HEK293 (cell line): ENCODE measurements around the gene DNAJC27.

Experiments used
- KLF10 ChIP-seq: fragments of 450-650 bp; IDR thresholded peaks from 2 replicates; pipeline ENCODE4 v1.5.1; 2018; ENCODE audit warnings: missing biosample characterization, mild to moderate bottlenecking, missing genetic modification characterization
- MEIS1 ChIP-seq: sonication (generic); formaldehyde crosslinking; IDR thresholded peaks from 2 replicates; pipeline ENCODE4 v1.8.1; 2022; ENCODE audit warnings: missing genetic modification reagents, mild to moderate bottlenecking, borderline replicate concordance
- TCF7L2 ChIP-seq: IDR thresholded peaks from 2 replicates; pipeline ENCODE4 v1.6.1; 2011; ENCODE audit warnings: low read depth, mild to moderate bottlenecking, inconsistent platforms, low read length, moderate library complexity, borderline replicate concordance
- ZBTB8A ChIP-seq: fragments of 450-650 bp; formaldehyde crosslinking; IDR thresholded peaks from 2 replicates; pipeline ENCODE4 v1.5.1; 2016; ENCODE audit warnings: missing biosample characterization, missing genetic modification characterization
- ZNF138 ChIP-seq: fragments of 450-650 bp; formaldehyde crosslinking; IDR thresholded peaks from 2 replicates; pipeline ENCODE4 v1.5.1; 2016; ENCODE audit warnings: missing biosample characterization, missing genetic modification characterization, borderline replicate concordance
- ZNF16 ChIP-seq: fragments of 450-650 bp; formaldehyde crosslinking; IDR thresholded peaks from 2 replicates; pipeline ENCODE4 v1.5.1; 2016; ENCODE audit warnings: low read depth, missing biosample characterization, missing genetic modification characterization
- ZNF23 ChIP-seq: fragments of 450-650 bp; formaldehyde crosslinking; IDR thresholded peaks from 2 replicates; pipeline ENCODE4 v1.5.1; 2016; ENCODE audit warnings: missing biosample characterization, missing genetic modification characterization, borderline replicate concordance
- ZNF521 ChIP-seq: fragments of 450-650 bp; formaldehyde crosslinking; IDR thresholded peaks from 2 replicates; pipeline ENCODE4 v1.5.1; 2017; ENCODE audit warnings: missing biosample characterization, mild to moderate bottlenecking, missing genetic modification characterization
- ZNF529 ChIP-seq: fragments of 450-650 bp; formaldehyde crosslinking; IDR thresholded peaks from 2 replicates; pipeline ENCODE4 v1.5.1; 2017; ENCODE audit warnings: missing genetic modification characterization, missing biosample characterization; ENCODE audit not compliant: insufficient replicate concordance
- ZNF530 ChIP-seq: fragments of 450-650 bp; formaldehyde crosslinking; IDR thresholded peaks from 2 replicates; pipeline ENCODE4 v1.5.1; 2016; ENCODE audit warnings: low read depth, missing biosample characterization, missing genetic modification characterization
- ZNF791 ChIP-seq: fragments of 450-650 bp; formaldehyde crosslinking; IDR thresholded peaks from 2 replicates; pipeline ENCODE4 v1.5.1; 2016; ENCODE audit warnings: missing biosample characterization, missing genetic modification characterization
- ZNF792 ChIP-seq: fragments of 450-650 bp; formaldehyde crosslinking; IDR thresholded peaks from 2 replicates; pipeline ENCODE4 v1.5.1; 2016; ENCODE audit warnings: missing biosample characterization, missing genetic modification characterization
- TF ChIP-seq, protein P1 (sequence below): fragments of 450-650 bp; formaldehyde crosslinking; IDR thresholded peaks from 2 replicates; pipeline ENCODE4 v1.5.1; 2016; ENCODE audit warnings: missing biosample characterization, missing genetic modification characterization
- TF ChIP-seq, protein P2 (sequence below): fragments of 450-650 bp; formaldehyde crosslinking; IDR thresholded peaks from 2 replicates; pipeline ENCODE4 v1.5.1; 2016; ENCODE audit warnings: missing biosample characterization, missing genetic modification characterization

DNA sequence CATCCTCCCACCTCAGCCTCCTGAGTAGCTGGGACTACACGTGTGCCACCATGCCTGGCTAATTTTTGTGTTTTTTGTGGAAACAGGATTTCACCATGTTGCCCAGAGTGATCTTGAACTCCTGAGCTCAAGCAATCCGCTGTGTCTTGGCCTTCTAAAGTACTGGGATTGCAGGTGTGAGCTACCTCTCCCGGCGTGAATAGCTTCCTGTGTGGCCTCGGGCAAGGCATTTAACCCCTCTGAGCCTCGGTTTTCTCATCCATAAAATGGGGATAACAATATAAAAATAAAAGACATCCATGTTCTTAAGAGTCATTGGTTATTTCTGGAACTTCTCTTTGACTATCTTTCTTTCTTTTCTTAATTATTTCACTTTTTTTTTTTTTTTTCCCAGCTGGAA lies 32.4 kb downstream of the DNAJC27 start:
- no peak for TF ChIP-seq TCF7L2
- TF ChIP-seq ZNF23, result no peak
- TF ChIP-seq MEIS1 (CRISPR knock-in tag), result no peak
- TF ChIP-seq, protein P1, sequence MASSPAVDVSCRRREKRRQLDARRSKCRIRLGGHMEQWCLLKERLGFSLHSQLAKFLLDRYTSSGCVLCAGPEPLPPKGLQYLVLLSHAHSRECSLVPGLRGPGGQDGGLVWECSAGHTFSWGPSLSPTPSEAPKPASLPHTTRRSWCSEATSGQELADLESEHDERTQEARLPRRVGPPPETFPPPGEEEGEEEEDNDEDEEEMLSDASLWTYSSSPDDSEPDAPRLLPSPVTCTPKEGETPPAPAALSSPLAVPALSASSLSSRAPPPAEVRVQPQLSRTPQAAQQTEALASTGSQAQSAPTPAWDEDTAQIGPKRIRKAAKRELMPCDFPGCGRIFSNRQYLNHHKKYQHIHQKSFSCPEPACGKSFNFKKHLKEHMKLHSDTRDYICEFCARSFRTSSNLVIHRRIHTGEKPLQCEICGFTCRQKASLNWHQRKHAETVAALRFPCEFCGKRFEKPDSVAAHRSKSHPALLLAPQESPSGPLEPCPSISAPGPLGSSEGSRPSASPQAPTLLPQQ, result no peak
- TF ChIP-seq ZNF521 (tag by site-specific recombination), result no peak
- TF ChIP-seq ZNF791, result no peak
- TF ChIP-seq KLF10 (tag by site-specific recombination), result no peak
- TF ChIP-seq ZNF792, result no peak
- TF ChIP-seq ZNF529 (tag by site-specific recombination), result no peak
- TF ChIP-seq ZBTB8A (tag by site-specific recombination), result no peak
- no peak for TF ChIP-seq ZNF16
- no peak for TF ChIP-seq ZNF530 (tag by site-specific recombination)
- TF ChIP-seq, protein P2, sequence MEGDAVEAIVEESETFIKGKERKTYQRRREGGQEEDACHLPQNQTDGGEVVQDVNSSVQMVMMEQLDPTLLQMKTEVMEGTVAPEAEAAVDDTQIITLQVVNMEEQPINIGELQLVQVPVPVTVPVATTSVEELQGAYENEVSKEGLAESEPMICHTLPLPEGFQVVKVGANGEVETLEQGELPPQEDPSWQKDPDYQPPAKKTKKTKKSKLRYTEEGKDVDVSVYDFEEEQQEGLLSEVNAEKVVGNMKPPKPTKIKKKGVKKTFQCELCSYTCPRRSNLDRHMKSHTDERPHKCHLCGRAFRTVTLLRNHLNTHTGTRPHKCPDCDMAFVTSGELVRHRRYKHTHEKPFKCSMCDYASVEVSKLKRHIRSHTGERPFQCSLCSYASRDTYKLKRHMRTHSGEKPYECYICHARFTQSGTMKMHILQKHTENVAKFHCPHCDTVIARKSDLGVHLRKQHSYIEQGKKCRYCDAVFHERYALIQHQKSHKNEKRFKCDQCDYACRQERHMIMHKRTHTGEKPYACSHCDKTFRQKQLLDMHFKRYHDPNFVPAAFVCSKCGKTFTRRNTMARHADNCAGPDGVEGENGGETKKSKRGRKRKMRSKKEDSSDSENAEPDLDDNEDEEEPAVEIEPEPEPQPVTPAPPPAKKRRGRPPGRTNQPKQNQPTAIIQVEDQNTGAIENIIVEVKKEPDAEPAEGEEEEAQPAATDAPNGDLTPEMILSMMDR (tag by site-specific recombination), result no peak
- no peak for TF ChIP-seq ZNF138 (tag by site-specific recombination)
